Activated gamma-delta T cell treated with Interleukin-2 at 50 U/mL for 16 hours (primary cell): Measurements from ENCODE around the gene WNT5B.
"Not testable (repeated sequence)": the region's sequence is repeated elsewhere in the genome, so short reads cannot be mapped to it uniquely, and the experiment has no call there.

Experiments used
- DNase-seq: peaks from one replicate; pipeline ENCODE4 v3.0.0-alpha.2; 2020

WNT5B gene

DNA sequence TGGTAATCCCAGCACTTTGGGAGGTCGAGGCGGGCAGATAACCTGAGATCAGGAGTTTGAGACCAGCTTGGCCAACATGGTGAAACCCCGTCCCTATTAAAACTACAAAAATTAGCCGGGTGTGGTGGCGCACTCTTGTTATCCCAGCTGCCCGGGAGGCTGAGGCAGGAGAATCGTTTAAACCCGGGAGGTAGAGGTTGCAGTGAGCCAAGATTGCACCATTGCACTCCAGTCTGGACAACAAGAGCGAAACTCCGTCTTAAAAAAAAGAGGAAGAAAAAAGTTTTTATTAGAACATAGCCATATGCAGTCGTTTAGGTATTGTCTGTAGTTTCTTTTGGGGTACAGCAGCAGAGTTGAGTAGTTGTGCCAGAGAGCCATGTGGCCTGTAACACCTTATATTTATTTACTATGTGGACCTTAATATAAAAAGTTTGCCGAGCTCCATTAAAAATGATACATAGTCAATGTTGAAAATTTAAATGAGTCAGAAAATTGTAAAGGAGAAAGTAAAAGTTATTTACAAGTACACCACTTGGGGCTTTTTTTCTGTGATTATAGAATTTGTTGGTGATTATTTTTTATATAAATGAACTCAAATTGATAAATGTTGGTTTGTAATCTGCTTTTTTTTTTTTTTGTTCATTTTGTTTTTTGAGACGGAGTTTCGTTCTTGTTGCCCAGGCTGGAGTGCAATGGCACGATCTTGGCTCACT is 64.0 kb downstream of the WNT5B start:
- no peak for DNase-seq

DNA sequence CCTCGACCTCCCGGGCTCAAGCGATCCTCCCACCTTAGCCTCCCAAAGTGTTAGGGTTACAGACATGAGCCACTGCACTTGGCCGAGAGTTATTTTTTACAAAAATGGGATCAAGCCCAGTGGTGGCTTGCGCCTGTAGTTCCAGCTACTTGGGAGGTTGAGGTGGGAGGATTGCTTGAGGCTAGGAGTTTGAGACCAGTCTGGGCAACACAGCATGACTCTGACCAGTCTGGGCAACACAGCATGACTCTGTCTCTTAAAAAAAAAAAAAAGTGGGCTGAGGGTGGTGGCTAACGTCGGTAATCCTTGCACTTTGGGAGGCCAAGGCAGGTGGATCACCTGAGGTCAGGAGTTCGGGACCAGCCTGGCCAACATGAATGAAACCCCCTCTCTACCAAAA is 66.1 kb downstream of the WNT5B start:
- not testable (repeated sequence) for DNase-seq

DNA sequence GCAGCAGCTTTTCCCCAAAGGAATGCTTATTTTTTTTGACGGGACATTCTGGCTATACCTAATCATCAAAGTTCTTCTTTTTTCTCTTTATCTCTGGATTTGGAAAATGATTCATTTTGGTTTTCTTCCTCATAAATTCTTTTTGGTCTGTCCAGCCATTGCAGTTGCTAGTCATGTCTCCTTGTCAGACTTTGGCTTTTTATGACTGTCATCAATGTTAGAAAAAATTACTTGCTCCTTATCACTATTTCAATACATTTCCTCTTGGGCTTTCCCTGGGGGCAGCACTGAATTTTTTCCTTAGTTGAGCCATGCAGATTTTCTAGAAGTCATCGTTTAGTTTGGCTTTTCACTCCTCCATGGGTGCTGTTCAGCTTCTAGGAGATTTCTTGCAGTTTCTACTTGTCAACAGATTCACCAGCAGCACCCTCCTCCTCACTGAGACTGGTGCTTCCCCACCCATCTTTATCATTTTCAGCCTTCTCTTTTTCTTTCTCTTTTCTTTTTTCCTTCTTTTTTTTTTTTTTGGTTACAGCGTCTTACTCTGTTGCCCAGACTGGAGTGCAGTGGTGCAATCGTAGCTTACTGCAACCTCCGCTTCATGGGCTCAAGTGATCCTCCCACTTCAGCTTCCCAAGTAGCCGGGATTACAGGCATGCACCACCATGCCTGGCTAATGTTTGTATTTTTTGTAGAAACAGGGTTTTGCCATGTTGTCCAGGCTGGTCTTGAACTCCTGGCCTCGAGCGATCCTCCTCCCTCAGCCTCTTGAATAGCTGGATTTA is 67.0 kb downstream of the WNT5B start:
- DNase-seq: no peak

DNA sequence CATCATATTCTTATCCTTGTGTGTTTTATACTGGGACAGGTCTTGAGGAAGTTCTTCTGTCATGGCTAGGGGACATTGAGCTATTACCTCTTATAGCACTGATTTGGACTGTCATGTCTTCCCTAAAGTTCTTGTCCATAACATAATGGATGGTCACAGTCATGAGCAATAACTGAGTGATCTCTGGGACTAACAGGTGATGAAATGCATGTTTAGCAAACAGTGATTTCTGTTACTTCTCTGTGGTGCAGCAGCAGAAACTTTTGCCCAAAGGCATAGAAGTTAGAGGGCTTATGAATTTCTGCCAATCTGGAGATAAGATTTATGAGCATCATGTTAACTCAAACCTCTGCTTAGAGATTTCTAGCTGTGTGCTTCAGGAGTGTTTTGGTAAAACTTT is 67.8 kb downstream of the WNT5B start:
- no peak for DNase-seq
